HT-29 (cell line): Measurements from ENCODE around the gene TRABD2B. TPM values are rescaled to one million over a fixed set of nuclear protein-coding genes. Genes with fewer than 3 reads are reported as not detected.
A peak's percentile ranks its signal among the peaks of the same experiment; 100 is the strongest.

Experiments
- DNase-seq: peaks from one replicate; pipeline ENCODE4 v3.0.0-alpha.2; 2015; ENCODE audit warnings: low spot score
- total RNA-seq: library from RNA; depleted of rRNA; stranded (reverse); fragments of >200 nt; shearing (Covaris generic); gene quantifications from 2 replicates; pipeline ENCODE4 v1.2.3, GENCODE V29; 2014; rRNA removed

The TRABD2B gene
- total RNA-seq: 0.05 TPM in 1 of 2 replicates, not detected in the other

DNA sequence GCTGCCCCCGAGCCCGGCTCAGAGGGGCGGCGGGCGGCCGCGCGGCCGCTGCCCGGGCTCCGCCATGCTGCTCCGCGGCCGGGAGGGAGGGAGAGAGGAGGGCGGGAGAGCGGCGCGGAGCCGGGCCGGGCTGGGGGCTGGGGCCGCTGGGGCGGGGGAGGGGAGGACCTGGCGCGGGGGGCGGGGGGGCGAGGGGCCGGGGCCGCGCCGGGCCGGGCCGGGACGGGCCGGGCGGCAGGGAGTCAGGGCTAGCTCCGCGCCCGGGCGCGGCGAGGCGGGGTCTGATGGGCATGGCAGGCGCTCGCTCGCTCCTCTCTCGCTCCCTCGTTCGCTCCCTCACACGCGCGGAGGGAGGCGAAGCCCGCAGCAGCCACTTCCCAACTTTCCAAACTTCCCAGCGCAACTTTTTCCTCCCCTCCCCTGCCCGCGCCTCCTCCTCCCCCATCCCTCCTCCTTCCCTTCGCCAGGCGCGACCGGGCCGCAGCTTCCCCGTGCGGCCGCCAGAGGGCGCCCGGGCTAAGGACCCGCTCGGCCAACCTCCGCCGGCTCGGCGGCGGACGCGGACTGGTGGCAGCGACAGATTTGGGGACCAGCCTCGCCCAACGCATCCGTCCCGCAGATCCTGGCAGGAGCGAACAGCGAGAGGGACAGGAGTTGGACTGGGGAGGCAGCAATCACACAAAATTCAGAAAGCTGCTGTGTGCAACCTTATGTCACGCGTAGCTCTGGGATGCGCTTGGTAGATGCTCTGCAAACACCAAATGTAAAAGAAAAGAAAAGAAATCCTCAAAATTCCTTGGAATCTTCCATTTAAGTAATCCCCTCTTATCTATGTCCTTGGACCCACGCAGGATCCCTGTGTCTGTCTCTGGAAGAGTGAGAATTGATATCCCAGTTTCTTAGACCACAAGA is at the start of gene TRABD2B:
Gene TRABD2B (minus strand): TSS at position 97 of the 912 bp plus-strand sequence.
- peak; percentile 83 for DNase-seq

GRCh38 chr1:48044311-48044710 is 47.1 kb upstream of the TRABD2B start:
- DNase-seq: no peak

- DNase-seq: no peak
Measured at GRCh38 chr1:48043622-48044021, 46.4 kb upstream of the TRABD2B start.

DNA sequence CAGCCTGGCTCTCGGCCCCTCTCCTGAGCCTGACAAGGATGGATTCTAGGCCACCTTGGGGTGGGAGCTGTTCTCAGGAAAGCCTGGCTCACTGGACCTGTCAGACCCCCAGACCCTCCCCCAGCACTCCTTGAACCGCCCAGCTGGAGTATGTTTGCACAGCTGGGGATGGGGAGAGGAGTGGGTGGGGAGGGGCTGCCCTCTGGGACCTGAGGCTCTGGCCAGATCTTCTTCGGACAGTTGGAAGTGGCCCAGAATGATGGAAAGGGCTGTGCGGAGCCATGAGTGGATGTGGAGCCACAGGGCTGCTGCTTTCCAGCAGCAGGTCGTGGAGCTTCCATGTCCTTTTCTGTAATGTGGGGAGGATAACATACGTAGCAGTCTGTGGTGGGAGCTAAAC is 43.0 kb upstream of the TRABD2B start:
- DNase-seq: no peak

DNA sequence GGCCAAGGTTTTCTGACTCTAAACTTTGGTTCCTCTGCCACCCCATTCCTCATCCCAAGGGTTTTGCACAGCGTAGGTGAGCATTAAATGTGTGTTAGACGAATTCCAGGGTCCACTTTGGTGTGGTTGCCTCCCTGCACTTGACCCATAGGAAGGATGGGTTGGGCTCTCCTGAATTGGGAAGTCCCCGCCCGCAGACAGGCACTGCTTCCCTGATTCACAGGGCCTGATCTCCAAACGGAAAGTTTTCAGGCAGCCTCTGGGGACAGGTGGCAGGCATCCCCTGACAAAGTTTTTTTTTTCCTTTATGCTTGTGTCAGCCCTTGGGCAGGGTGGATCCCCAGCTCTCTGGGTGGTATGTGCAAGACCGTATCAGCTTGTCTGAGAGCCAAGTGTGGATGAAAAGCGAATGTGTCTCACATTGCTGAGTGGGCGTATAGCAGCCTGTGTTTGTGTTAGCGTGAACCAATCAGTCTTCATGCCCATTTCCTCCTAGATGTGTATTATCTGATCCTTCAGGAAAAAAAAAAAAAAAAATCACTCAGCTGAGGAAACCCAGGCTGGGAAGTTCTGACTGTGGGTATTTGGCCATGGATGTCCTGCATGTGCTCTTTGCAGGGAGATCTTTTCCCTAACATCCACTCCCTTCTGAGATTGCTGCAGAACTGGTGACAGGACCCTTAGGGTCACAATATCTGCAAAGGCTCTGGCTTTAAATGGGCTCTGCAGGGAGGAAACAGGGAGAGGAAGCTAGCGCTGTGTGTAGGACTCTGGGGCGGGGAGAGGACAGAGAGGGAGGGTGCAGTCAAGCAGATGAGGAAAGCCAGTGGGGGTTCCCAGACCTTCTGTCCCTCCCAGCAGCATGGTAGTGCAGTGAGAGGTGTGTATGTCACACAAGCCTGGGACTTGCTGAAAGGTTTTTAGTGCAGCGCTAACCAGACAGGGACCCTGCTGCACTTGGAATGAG is 42.2 kb upstream of the TRABD2B start:
- DNase-seq: no peak

DNA sequence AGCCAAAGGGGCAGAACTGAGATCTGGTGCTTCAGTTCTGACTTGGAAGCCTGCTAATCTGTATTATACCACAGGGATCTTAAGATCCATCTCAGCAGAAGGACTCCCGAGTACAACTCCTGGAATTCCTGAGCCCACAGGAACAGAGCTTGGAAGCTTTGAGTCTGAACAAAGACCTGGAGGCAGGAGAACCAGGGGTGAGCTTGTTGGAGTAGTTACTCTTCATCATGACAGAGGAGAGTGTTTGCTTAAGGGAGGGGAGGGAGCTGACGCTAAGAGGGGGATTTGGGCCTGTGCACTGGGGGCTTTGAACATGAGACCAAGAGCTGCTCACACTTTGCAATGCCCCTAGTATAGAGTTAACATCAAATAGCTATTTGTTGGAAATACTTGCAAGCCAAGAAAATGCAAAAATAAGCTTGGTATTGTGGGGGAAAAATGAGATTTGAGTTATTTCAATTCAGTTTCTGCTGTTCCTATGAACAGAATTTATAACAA is 41.1 kb upstream of the TRABD2B start:
- DNase-seq: no peak

- DNase-seq: no peak
Measured at GRCh38 chr1:48036710-48037355, 39.6 kb upstream of the TRABD2B start.

GRCh38 chr1:48035371-48036141 is 38.4 kb upstream of the TRABD2B start:
- no peak for DNase-seq

GRCh38 chr1:48033495-48034045 is 36.4 kb upstream of the TRABD2B start:
- no peak for DNase-seq

- no peak for DNase-seq
Measured at GRCh38 chr1:48031676-48032075, 34.5 kb upstream of the TRABD2B start.

DNA sequence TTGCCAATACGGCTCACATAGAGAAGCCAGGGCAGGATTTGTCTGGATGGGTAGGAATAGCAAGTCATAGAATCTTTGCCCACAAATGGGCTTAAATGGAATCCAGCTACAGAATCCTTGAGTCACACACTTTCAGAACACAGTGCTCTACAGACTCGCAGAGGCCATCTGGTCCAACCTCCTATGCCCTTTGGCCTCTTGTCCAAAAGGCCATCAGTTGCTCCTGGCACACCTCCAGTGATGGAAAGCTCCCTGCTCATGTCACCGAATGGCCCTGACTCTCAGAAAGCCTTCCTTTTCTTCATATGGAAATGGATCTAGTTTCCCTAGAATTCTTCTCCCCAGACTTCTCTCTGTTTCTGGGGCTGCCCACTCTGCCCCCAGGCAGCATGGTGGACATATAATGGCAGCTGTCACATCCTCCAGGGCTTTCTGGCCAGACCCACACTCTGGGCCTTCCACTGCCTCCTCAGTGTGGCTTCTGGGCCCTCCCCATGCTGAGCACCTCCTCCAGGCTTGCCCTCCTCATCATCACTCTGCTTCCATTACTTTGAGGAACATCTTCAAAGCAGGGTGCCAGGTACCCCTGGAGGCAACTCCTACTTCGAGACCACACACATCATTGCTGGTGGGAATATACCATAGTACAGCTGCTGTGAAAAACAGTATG is 33.6 kb upstream of the TRABD2B start:
- no peak for DNase-seq

DNA sequence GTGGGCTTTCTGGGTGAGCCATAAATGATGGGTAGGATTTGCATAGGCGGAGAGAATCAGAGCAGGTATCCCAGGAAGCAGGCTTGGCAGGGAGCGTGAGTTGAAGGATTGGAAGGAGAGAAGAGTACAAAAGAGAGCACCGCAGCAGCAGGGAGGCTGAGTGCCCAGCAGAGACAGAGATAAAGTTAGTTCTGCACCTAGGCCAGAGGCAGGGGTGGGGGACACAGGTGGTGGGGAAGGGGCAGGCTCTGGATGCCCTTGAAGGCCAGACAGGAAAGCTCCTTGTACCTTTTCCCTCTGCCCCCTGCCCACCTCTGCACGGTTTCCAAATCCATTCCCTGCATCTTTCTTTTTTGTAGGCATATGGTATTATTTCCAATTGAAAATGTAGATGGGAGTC is 33.0 kb upstream of the TRABD2B start:
- DNase-seq: no peak

DNA sequence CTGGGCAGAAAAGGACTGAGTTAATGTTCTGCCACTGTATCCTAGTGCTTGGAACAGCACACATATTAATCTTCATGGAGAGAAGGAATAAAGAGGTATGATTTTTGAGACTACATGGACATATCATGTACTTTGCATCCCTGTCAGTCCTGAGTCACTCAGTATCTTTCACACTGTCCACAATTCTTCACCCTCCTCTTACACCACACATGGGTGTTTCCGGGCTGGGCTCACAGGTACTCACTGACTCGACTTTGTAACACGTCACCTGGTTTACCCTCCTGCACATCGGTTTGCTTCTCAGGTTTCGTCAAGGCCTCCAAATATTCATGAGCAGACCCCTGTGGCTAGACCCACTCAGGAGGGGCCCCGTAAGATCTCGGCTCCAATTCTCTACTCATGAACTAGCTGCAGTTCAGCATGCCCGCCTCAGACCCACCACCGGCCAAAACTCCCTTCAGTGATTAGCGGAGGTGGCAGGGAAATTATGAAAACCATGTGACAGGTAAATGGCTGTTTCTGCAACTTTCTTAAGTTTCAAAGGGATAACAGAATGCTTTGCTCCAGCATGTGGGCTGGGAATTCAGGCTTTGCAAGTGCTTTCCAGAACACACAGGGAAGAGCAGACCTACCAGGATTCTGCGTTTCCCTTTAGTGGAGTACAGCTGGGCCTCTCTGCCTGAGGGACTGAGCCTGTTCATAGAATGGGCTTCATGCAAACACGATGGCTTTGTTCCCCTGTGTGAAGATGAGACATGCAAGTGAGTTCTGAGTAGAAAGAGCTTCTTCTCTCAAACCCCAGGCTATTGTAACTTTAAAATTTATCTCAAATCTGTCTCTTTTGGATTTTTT is 31.3 kb upstream of the TRABD2B start:
- no peak for DNase-seq

DNA sequence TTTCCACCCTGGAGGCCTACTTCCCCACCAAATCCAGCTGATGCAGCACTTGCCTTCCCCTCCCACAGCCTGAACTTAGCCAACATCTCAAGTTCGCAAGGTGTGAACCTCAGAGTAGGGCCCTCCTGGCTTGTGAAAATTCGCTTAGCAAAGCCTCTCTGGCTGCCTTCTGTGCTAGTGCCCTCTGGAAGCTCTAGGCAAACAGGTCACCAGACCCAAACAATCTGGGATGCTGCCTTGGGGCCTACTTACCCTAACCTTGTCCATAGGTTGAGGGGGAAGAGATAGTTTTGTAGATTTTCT is 30.3 kb upstream of the TRABD2B start:
- no peak for DNase-seq

- no peak for DNase-seq
Measured at GRCh38 chr1:48026701-48027532, 29.7 kb upstream of the TRABD2B start.

DNA sequence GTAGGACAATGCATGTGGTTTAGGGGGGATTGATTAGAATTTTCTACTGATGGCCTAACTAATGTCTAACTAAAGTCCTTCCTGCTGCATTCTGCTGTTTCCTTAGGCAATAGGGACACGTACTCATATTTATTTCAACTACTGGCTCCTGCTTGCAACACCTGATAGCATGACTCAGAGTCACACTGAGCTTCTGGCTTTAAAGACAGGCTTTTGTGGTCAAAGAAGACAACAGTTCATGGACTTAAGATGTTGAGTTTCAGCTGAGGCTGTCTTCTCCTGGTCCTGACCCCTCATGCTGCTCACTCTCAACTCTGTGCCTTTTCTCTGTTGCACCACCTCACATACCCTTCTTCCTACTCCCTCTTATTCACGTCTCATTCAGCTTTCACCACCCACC is 29.1 kb upstream of the TRABD2B start:
- no peak for DNase-seq

- no peak for DNase-seq
Measured at GRCh38 chr1:48025076-48025475, 27.9 kb upstream of the TRABD2B start.

DNA sequence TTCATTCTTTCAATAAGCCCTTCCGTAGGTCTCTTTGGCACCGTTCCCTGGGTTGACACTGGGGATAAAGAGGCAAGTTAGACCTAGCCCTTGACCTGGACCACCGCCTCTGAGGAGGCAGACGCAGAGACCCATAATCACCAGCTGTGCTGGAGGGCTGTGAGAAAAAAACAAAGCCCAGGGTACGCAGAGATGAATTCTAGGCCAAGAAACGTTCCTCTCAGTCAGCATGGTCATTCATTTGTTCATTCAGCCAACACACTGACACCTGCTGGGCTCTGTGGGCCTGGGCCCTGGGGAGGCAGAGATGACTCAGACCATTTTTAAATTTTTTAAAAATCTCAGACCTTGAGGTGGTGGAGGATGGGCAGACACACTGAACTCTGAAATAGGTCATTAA is 26.3 kb upstream of the TRABD2B start:
- no peak for DNase-seq
